SK-N-MC (cell line): ENCODE measurements around the gene ABI3BP.

Source experiments
- EZH2 ChIP-seq: fragments of 200-600 bp; sonication (generic); IDR thresholded peaks from one replicate; pipeline ENCODE4 v1.6.1; 2017; ENCODE audit warnings: antibody characterized with exemption
- FOXP2 ChIP-seq: optimal IDR thresholded peaks from 2 replicates; pipeline ENCODE3; 2011; ENCODE audit warnings: mild to moderate bottlenecking, moderate library complexity; ENCODE audit not compliant: insufficient read depth; ENCODE audit errors: extremely low read length, control extremely low read depth
- POLR2AphosphoS5 ChIP-seq: IDR thresholded peaks from 2 replicates; pipeline ENCODE4 v1.6.1; 2012; ENCODE audit warnings: mild to moderate bottlenecking, low read depth, low read length, borderline replicate concordance

- TF ChIP-seq EZH2 (no peak), POLR2AphosphoS5 (no peak), FOXP2 (no peak)
Measured at GRCh38 chr3:100769693-100770092, 223.5 kb downstream of the ABI3BP start.
